Right lobe of liver (tissue), 6 donors: ENCODE measurements around the gene ADGRG3. TPM values are rescaled to one million over a fixed set of nuclear protein-coding genes. Genes with fewer than 3 reads are reported as not detected.

ENCODE experiments used
- ATAC-seq, 4 donors: fragments of 200-7000 bp; cut with Tn5 transposase; one replicate each; pipeline ENCODE4 v1.9.1; 2020; ENCODE audit warnings: mild to moderate bottlenecking in 4 of 4, moderate library complexity in 4 of 4
- DNase-seq, 3 donors: peaks; one replicate each; pipeline ENCODE4 v3.0.0-alpha.2; 2020
- H3K27ac ChIP-seq, 3 donors: fragments of 200-600 bp; one replicate each; pipeline ENCODE4 v1.8.0; 2022
- H3K27me3 ChIP-seq, 2 donors: fragments of 200-600 bp; one replicate each; pipeline ENCODE4 v1.8.0; 2022
- H3K36me3 ChIP-seq, 4 donors: fragments of 200-600 bp; sonication (generic) in 1 of 4; one replicate each; pipeline versions ENCODE4 v1.5.1 to v1.8.0; 2017 to 2022; ENCODE audit warnings: control low read depth in 1 of 4
- H3K4me1 ChIP-seq, 4 donors: fragments of 200-600 bp; sonication (generic) in 1 of 4; one replicate each; pipeline versions ENCODE4 v1.5.1 to v1.8.0; 2017 to 2022; ENCODE audit warnings: control low read depth in 1 of 4
- H3K4me3 ChIP-seq, 3 donors: fragments of 200-600 bp; one replicate each; pipeline ENCODE4 v1.8.0; 2022
- H3K9me3 ChIP-seq, 4 donors: fragments of 200-600 bp; sonication (generic) in 1 of 4; one replicate each; pipeline versions ENCODE4 v1.5.1 to v1.8.0; 2017 to 2022; ENCODE audit warnings: control low read depth in 1 of 4
- POLR2A ChIP-seq: fragments of 450-650 bp; IDR thresholded peaks from one replicate; pipeline ENCODE4 v1.6.1; 2017; ENCODE audit warnings: antibody characterized with exemption, mild to moderate bottlenecking
- WGBS: methylation state at CpG from one replicate; pipeline ENCODE4 v1.1.6; 2018; ENCODE audit warnings: low coverage, low lambda C conversion rate; ENCODE audit not compliant: insufficient coverage; ENCODE audit errors: missing lambda C conversion rate; 5-methylcytosine and 5-hydroxymethylcytosine counted together
- intact Hi-C, 2 donors: fragments of 100-400 bp; cut with DNase I; formaldehyde crosslinking; loops; one replicate each; pipeline versions ENCODE4 v1.11.2 to v1.14.1; 2022
- total RNA-seq, 6 experiments: library from RNA; depleted of rRNA in 2 of 6; stranded (reverse); fragments of >200 nt in 2 of 6; fragmentation: NEBNext Ultra II Directional in 3 of 6; extraction: Animal tissue kit (Norgen Biotek cat#: 25700) in 3 of 6; gene quantifications; one replicate each; pipeline versions ENCODE4 v1.1.0 to v1.2.4, GENCODE V29; 2016 to 2023
- TF ChIP-seq, protein P1 (sequence below), 4 donors: fragments of 200-600 bp in 3 of 4; fragments of 450-650 bp in 1 of 4; IDR thresholded peaks; one replicate each; pipeline versions ENCODE4 v1.5.1 to v1.8.0; 2016 to 2022; ENCODE audit warnings: antibody characterized with exemption in 4 of 4, mild to moderate bottlenecking in 2 of 4
- donor health status: DM: no; HTN: yes; CAD: no.
- donor health status: DM: no; HTN: no; CAD: no.
- donor health status: DM: no; HTN: no; CAD: no.
- donor health status: DM: no; HTN: yes; CAD: no.
- donor health status: DM: no; HTN: yes; CAD: no.

Gene ADGRG3
- total RNA-seq, 6 experiments from 2014 or later, result 0.37 to 1.6 (median 0.83) TPM

DNA sequence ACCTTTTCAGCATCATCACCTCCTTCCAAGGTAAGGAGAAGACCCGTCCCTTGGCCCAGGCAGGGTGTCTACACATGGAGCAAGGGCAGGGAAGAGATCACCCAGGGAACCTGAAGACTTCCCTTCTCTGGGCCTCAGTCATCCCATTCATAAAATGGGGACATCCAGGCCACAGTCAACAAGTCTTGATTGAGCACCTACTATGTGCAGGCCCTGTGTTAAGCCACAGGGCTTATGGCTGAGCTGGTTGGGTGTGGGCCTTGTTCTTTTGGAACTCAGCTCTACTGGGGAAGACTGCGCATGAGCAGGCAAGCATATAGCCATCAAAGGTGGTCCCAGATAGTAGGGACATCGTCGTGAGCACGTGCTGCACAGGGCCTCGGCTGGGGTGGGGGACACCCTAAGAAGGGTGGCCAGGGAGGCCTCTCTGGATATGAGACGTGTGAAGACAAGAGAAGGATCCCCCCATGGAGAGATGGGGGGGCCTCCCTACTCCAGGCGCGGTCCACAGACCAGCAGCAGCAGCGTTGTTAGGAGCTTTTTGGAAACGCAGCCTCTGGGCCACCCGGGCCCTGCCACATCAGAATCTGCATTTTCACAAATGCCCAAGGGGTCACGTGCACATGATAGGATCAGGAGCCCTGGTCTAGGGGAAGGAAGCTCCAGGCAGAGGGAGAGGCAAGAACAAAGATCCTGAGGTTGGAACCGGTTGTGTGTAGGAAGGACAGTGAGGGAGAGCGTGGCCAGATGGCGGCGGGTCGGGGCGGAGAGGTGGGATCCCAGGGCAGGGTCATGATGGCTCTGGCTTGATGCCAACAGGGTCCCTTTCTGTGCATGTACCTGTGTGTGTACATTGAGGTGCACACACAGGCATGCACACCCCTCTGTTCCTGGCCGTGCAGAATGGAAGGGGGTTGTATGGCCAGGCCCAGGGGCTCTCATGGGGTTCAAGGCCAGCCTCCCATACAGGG is 5.9 kb upstream of the ADGRG3 start:
- no peak for ATAC-seq
- Histone ChIP-seq H3K36me3 (no peaks in the 10 kb centered on the region), H3K4me1 (peaks cover 0 to 4% (median under 1%) of the 10 kb centered on the region in 4 donors), H3K27me3 (no peaks in the 10 kb centered on the region), H3K4me3 (no peak overlapping the region), H3K27ac (no peak overlapping the region), H3K9me3 (no peaks in the 10 kb centered on the region)
- 76% methylated on average over 8 of the region's 20 CpGs for WGBS
- intact Hi-C loops, result no loop called here
- TF ChIP-seq, protein P1, sequence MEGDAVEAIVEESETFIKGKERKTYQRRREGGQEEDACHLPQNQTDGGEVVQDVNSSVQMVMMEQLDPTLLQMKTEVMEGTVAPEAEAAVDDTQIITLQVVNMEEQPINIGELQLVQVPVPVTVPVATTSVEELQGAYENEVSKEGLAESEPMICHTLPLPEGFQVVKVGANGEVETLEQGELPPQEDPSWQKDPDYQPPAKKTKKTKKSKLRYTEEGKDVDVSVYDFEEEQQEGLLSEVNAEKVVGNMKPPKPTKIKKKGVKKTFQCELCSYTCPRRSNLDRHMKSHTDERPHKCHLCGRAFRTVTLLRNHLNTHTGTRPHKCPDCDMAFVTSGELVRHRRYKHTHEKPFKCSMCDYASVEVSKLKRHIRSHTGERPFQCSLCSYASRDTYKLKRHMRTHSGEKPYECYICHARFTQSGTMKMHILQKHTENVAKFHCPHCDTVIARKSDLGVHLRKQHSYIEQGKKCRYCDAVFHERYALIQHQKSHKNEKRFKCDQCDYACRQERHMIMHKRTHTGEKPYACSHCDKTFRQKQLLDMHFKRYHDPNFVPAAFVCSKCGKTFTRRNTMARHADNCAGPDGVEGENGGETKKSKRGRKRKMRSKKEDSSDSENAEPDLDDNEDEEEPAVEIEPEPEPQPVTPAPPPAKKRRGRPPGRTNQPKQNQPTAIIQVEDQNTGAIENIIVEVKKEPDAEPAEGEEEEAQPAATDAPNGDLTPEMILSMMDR (IDR thresholded peaks at IDR 0.05), result no peak
- no peak for TF ChIP-seq POLR2A
- DNase-seq, result no peak

DNA sequence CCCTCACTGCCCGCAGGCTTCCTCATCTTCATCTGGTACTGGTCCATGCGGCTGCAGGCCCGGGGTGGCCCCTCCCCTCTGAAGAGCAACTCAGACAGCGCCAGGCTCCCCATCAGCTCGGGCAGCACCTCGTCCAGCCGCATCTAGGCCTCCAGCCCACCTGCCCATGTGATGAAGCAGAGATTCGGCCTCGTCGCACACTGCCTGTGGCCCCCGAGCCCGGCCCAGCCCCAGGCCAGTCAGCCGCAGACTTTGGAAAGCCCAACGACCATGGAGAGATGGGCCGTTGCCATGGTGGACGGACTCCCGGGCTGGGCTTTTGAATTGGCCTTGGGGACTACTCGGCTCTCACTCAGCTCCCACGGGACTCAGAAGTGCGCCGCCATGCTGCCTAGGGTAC is 4.7 kb upstream of the ADGRG3 start:
- Histone ChIP-seq H3K36me3 (no peaks in the 10 kb centered on the region), H3K4me3 (no peak overlapping the region), H3K9me3 (no peaks in the 10 kb centered on the region), H3K27ac (no peak overlapping the region), H3K27me3 (no peaks in the 10 kb centered on the region), H3K4me1 (peaks cover 0 to 12% (median 4%) of the 10 kb centered on the region in 4 donors)
- DNase-seq (no peak), ATAC-seq (no peak)
- 100% methylated on average over 4 of the region's 21 CpGs for WGBS
- intact Hi-C loops, result no loop called here
- TF ChIP-seq POLR2A, result no peak

DNA sequence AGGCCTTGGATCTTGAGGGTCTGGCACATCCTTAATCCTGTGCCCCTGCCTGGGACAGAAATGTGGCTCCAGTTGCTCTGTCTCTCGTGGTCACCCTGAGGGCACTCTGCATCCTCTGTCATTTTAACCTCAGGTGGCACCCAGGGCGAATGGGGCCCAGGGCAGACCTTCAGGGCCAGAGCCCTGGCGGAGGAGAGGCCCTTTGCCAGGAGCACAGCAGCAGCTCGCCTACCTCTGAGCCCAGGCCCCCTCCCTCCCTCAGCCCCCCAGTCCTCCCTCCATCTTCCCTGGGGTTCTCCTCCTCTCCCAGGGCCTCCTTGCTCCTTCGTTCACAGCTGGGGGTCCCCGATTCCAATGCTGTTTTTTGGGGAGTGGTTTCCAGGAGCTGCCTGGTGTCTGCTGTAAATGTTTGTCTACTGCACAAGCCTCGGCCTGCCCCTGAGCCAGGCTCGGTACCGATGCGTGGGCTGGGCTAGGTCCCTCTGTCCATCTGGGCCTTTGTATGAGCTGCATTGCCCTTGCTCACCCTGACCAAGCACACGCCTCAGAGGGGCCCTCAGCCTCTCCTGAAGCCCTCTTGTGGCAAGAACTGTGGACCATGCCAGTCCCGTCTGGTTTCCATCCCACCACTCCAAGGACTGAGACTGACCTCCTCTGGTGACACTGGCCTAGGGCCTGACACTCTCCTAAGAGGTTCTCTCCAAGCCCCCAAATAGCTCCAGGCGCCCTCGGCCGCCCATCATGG is 4.0 kb upstream of the ADGRG3 start:
- Histone ChIP-seq H3K9me3 (no peaks in the 10 kb centered on the region), H3K4me1 (peaks cover 0 to 12% (median 4%) of the 10 kb centered on the region in 4 donors), H3K4me3 (no peak overlapping the region), H3K27ac (no peak overlapping the region), H3K36me3 (no peaks in the 10 kb centered on the region), H3K27me3 (no peaks in the 10 kb centered on the region)
- intact Hi-C loops, result no loop called here
- ATAC-seq (no peak), DNase-seq (no peak)
- 85% methylated on average over 5 of the region's 15 CpGs for WGBS
- TF ChIP-seq, protein P1 (IDR thresholded peaks at IDR 0.05), result no peak

DNA sequence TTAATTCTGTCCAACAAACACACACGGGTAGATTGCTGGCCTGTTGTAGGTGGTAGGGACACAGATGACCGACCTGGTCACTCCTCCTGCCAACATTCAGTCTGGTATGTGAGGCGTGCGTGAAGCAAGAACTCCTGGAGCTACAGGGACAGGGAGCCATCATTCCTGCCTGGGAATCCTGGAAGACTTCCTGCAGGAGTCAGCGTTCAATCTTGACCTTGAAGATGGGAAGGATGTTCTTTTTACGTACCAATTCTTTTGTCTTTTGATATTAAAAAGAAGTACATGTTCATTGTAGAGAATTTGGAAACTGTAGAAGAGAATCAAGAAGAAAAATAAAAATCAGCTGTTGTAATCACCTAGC is 3.5 kb upstream of the ADGRG3 start:
- TF ChIP-seq POLR2A, result no peak
- TF ChIP-seq, protein P1 (IDR thresholded peaks at IDR 0.05), result no peak
- WGBS, result 76% methylated on average over 5 of the region's 6 CpGs
- DNase-seq (no peak), ATAC-seq (no peak)
- Histone ChIP-seq H3K27ac (no peak overlapping the region), H3K4me3 (no peak overlapping the region), H3K27me3 (no peaks in the 10 kb centered on the region), H3K9me3 (no peaks in the 10 kb centered on the region), H3K36me3 (no peaks in the 10 kb centered on the region), H3K4me1 (peaks cover 0 to 12% (median 4%) of the 10 kb centered on the region in 4 donors)
- intact Hi-C loops, result no loop called here

DNA sequence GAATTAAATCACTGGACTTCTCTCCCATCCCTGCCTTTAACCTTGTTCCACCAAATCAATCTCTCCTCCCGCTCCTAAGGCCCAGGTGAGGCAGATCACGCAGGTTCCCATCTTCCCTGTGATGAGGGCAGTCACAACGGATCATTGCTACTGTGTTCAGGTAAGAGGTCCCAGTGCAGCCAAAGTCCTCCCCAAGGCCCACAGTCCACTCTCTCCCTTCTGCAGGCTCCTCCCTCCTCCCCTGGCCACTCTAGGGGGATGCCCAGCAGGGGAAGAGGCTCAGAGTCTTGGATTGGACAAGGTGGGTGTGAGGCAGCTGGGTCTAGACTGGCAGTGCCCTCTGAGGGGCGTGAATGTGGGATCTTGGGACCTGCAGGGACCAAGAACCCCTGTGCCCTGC is 2.6 kb upstream of the ADGRG3 start:
- H3K36me3 ChIP-seq, result no peaks in the 10 kb centered on the region
- 80% methylated on average over 2 of the region's 4 CpGs for WGBS
- DNase-seq (no peak), ATAC-seq (no peak)
- H3K27ac ChIP-seq, result no peak overlapping the region
- H3K27me3 ChIP-seq, result no peaks in the 10 kb centered on the region
- H3K4me1 ChIP-seq, result peaks cover 0 to 12% (median 4%) of the 10 kb centered on the region in 4 donors
- H3K9me3 ChIP-seq, result no peaks in the 10 kb centered on the region
- no peak overlapping the region for H3K4me3 ChIP-seq
- intact Hi-C loops, result no loop called here
- TF ChIP-seq POLR2A, result no peak
- TF ChIP-seq, protein P1 (IDR thresholded peaks at IDR 0.05), result no peak
